HG03039 (cell line): Measurements from ENCODE around the gene PROX1.

ENCODE experiments used
- ATAC-seq: cut with Tn5 transposase; IDR thresholded peaks from one replicate; pipeline ENCODE4 v1.9.1; 2021; ENCODE audit warnings: mild to moderate bottlenecking, moderate library complexity; ENCODE audit not compliant: unreplicated experiment

The PROX1 gene

DNA sequence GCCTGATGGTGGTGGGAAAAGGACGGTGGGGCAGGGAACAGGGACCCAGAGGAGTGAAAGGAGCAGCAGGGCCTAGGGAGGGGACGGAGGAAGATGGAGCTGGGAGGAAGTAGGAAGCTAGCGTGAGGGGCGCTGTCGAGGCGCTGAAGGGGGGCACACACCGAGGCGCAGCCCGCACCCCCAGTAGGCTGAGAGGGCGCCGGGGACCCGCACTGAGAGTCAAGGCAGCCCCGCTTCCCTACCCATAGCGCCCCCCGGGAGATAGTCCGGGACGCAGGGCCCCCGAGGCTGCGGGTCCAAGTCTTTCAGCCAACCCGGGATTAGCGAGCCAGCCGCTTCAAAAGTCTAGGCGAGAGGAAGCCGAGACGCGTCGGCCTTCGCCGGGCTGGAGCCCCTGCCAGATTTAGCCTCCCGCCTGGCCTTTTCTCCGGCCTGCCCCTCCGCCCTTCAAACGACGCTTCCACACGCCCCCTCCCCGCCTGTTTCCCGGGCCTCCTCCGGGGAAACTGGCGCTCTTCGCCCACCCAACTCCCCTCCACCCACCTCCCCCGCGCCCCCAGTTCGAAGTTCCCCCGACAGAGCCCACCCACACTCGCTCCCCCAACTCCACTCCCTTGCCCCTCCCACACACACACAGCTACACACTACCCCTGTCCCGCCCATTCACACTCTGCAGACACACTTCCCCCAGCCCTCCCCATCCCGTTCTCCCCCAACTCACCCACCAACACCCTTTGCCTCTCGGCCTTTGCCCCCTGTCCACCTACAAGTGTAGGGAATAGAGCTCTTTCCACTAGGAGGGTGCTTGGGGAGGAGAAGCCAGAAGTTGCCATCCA lies 7.8 kb upstream of the PROX1 start:
- ATAC-seq: no peak

DNA sequence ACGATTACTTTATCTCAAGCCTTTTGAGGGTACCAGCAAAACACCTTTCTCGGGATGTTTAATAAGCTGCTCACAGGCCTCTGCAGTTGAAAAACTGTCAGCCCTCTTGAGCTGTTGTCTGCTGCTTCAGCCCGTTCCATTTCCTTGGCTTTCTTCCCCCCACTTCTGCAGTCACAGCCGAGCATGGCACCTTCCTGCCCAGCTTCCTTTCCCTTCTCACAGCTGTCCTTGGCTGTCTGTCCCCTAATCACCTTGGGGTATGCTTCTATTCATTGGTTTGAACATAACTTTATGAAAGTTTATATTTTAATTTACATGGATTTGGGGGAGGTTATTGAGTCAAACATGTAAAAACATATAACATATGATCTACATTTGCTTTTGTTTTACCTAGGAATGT lies 6.9 kb upstream of the PROX1 start:
- ATAC-seq: no peak

- ATAC-seq: no peak
Observed at GRCh38 chr1:213982289-213982671, 5.5 kb upstream of the PROX1 start.

GRCh38 chr1:213982672-213983492 lies 4.9 kb upstream of the PROX1 start:
- no peak for ATAC-seq

DNA sequence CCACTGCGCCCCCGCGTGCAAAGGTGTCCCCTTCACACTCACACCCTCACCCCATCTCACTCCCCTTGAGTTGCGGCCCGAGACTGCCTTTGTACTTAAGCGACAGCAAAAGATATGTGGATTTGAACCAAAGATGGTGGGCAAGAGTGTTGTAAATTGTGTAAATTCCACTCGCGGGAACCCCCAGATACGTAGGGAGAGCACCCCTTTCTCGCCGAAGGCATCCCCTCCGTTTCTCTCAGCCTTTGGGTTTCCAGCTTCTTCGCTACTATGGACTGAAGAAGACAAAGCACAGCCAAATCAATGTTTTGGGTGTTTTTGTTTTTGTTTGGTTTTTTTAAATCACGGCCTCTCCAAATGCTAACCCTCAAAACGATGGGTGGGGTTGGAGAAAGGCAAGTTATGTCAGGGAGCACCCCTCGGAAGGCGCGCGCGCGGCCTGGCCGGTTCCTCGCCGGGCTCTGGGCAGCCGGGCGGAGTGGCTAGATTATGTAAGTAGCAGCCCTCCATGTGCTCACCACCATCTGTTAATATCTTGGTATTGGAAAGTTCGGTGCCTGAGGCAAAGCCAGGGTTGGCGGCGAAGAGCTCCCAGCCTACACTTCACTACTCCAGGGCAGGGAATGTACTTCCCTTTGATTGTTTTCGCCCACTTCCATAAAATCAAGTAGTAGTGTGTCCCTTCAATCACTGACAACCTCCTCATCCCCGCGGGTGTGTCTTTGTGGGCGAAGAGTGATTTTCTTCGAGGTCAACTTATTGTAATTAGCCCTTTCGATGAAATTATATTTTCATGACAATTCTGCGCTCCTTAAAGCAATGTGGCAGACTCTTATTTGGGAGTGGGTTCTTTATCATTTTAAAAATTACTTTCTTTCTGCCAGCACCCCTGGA lies 4.0 kb upstream of the PROX1 start:
- ATAC-seq: no peak

GRCh38 chr1:213984387-213985208 lies 3.2 kb upstream of the PROX1 start:
- ATAC-seq: no peak

DNA sequence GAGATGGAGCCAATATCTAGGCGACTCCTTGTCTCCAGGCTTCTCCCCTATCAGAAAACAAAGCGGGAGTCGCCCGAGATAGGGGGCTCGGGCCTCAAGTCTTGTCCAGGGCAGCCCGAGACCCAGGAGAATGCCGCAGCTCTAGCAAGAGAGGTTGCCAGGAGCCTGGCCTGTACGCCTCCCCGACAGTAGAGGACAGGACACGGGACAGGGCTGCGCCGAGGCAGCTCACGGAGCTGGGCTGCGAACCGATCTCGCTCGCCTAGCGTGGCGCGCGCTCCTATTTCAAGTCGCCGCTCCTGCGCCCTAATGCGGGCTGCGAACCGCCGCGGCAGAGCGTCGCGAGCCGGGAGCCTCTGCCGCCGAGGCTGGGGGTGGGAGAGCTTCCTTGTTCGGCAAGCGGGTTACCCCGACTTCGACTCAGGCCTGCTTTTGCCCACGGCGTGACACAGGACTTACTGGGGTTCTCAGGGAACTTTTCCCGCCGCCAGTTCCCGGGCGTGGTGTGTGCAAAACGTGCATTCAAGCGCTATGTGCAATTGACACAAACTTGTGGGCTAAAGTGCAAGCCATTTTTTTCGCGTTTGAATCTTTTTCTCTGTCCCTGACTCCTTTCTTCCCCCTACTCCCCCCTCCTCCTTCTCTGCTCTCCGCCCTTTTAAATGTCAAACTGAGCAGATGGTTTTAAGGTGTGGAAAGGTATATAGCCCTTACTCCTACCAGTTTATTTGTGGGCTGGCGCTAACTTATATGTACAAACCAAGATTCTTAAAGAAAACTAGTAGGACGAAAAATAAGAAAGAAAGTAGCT lies 2.4 kb upstream of the PROX1 start:
- ATAC-seq: no peak

- ATAC-seq: no peak
Observed at GRCh38 chr1:213986020-213986924, 1.5 kb upstream of the PROX1 start.

GRCh38 chr1:213986925-213987250 lies 885 bp upstream of the PROX1 start:
- no peak for ATAC-seq

DNA sequence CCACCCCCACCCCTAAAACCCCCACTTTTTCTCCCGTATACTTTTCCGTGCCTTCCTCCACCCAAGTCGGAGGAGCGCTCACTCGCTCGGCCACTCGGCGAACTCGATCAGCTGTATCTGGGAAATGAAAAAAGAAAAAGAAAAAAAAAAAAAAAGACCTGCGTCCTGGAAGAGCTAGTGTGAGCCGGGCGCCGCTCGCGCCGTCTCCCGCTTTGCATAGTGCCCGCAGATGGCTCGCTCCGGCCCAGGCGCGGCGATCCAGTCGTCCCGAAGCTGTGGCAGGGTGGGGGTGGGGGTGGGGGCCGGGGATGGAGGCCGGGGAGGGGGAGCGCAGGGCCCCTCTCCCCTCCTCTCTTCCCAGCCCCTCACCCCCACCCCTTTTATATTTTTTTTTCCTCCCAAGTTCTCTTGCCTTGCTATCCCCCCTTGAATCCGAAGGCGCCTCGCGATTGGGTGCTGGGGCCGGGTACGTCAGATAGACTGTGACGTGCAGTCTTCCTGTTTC lies 299 bp upstream of the PROX1 start:
- peak; percentile 74 for ATAC-seq

- no peak for ATAC-seq
Observed at GRCh38 chr1:213988507-213989001, 781 bp downstream of the PROX1 start.

- no peak for ATAC-seq
Observed at GRCh38 chr1:213989002-213989855, 1.5 kb downstream of the PROX1 start.

DNA sequence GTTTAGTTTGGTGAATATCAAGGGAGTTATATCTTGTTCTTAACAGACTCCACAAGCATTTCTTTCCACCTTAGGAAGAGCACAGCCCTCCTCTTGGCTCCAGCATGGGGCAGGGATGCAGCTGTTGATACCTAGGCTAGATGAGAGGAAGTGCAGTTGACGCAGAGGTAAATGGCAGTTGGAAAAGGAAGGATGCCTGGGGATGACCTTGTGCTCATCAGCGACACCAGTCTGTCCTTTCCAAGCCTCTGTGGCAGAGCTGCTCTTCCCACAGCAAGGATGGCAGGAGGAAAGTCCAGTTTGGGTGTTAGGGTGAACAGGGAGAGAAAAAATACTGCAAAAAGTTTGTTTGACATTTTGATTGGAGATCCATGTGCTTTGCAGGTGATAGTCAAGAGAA lies 6.2 kb downstream of the PROX1 start:
- no peak for ATAC-seq

GRCh38 chr1:213994888-213995287 lies 7.1 kb downstream of the PROX1 start:
- ATAC-seq: no peak

DNA sequence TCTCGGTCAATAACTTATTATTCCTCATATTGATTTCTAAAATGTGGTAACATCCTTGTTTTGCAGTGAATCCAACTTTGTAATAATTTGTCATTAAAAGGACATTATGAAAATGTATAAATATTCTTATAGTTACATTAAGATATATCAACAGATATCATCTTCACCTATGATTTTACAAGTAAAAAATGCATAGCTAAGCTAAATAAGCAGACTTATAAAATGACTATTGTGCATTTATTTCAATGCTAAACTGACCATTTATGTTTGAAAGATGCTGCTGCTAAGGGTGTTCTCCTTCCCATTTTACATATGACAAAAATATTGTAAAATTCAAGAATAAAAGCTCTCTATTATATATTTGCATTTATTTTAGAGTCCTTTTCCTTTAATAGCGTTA lies 7.8 kb downstream of the PROX1 start:
- ATAC-seq: no peak

- no peak for ATAC-seq
Observed at GRCh38 chr1:213996320-213997037, 8.7 kb downstream of the PROX1 start.
